NCI-H1930 (cell line): ENCODE measurements around the gene NAT8L.

Experiments used
- DNase-seq, 2 experiments: peaks; one replicate each; lab custom pipeline; 2025; lab: John Stamatoyannopoulos, UW

NAT8L gene

GRCh38 chr4:2075987-2076907 is 17.1 kb downstream of the NAT8L start:
- no peak for DNase-seq

GRCh38 chr4:2076908-2077536 is 17.9 kb downstream of the NAT8L start:
- no peak for DNase-seq

- DNase-seq = no peak
These were observed 18.7 kb downstream of the NAT8L start for GRCh38 chr4:2077537-2078460.

- no peak for DNase-seq
These were observed 19.5 kb downstream of the NAT8L start for GRCh38 chr4:2078584-2078983.

- no peak for DNase-seq
These were observed 19.9 kb downstream of the NAT8L start for GRCh38 chr4:2079006-2079405.

- no peak for DNase-seq
These were observed 20.8 kb downstream of the NAT8L start for GRCh38 chr4:2079926-2080325.

- DNase-seq = no peak
These were observed 21.5 kb downstream of the NAT8L start for GRCh38 chr4:2080429-2081300.

- no peak for DNase-seq
These were observed 22.4 kb downstream of the NAT8L start for GRCh38 chr4:2081540-2081939.

GRCh38 chr4:2082118-2082517 is 23.0 kb downstream of the NAT8L start:
- no peak for DNase-seq

GRCh38 chr4:2082627-2083026 is 23.5 kb downstream of the NAT8L start:
- DNase-seq = no peak

GRCh38 chr4:2083116-2083825 is 24.1 kb downstream of the NAT8L start:
- no peak for DNase-seq

- DNase-seq = no peak
These were observed 24.7 kb downstream of the NAT8L start for GRCh38 chr4:2083826-2084160.

GRCh38 chr4:2084316-2084715 is 25.2 kb downstream of the NAT8L start:
- DNase-seq = no peak

GRCh38 chr4:2085496-2085901 is 26.4 kb downstream of the NAT8L start:
- DNase-seq = no peak

GRCh38 chr4:2087170-2087569 is 28.0 kb downstream of the NAT8L start:
- DNase-seq = no peak

GRCh38 chr4:2089222-2089621 is 30.1 kb downstream of the NAT8L start:
- no peak for DNase-seq

GRCh38 chr4:2090642-2091041 is 31.5 kb downstream of the NAT8L start:
- DNase-seq = no peak

- DNase-seq = no peak
These were observed 33.0 kb downstream of the NAT8L start for GRCh38 chr4:2091990-2092668.

- DNase-seq = no peak
These were observed 33.5 kb downstream of the NAT8L start for GRCh38 chr4:2092669-2093053.

GRCh38 chr4:2093265-2093664 is 34.1 kb downstream of the NAT8L start:
- no peak for DNase-seq
